ENCODE results near the gene MTRR. TPM values are rescaled to one million over a fixed set of nuclear protein-coding genes. Genes with fewer than 3 reads are reported as not detected.

The MTRR gene
- total RNA-seq (60.5 and 67.8 TPM in 2 replicates), polyA plus RNA-seq (25.5 and 41.0 TPM in 2 replicates), polyA minus RNA-seq (39.2 and 48.5 TPM in 2 replicates)
- 40.9 TPM for total RNA-seq (2013)

- Histone ChIP-seq H3K9me3 (ENCODE audit: control extremely low read depth in 1 of 3, control insufficient read depth in 2 of 3, insufficient read depth in 1 of 3, low read length in 2 of 3) (no peaks in the 10 kb centered on the region), H3K79me2 (ENCODE audit: control insufficient read depth, insufficient read depth, low read length) (peaks cover 56% of the 10 kb centered on the region), H3K9ac (ENCODE audit: low read length) (peak within 1 kb of the TSS; percentile 87), H3K4me1 (ENCODE audit: control insufficient read depth in 2 of 2, insufficient read depth in 2 of 2, low read length in 2 of 2) (peaks cover 23 to 24% of the 10 kb centered on the region in 2 donors), H4K20me1 (ENCODE audit: control insufficient read depth, insufficient read depth, low read length, poor library complexity, severe bottlenecking) (peaks cover 16% of the 10 kb centered on the region), H3K27ac (ENCODE audit: low read length in 2 of 2) (peak within 1 kb of the TSS; percentile 31 to 79), H3K4me3 (ENCODE audit: control extremely low read depth in 1 of 5, extremely low read depth in 1 of 5, insufficient read depth in 1 of 5, low read depth in 2 of 5, low read length in 4 of 5) (peak within 1 kb of the TSS; percentile 82 to 92 (median 87)), H3K36me3 (replicated peaks in 1 of 2; ENCODE audit: control extremely low read depth in 1 of 2, control insufficient read depth in 1 of 2, extremely low read depth in 1 of 2, insufficient read depth in 2 of 2, low read length in 1 of 2) (peaks cover 3 to 13% of the 10 kb centered on the region in 2 experiments), H3K27me3 (replicated peaks in 1 of 4; ENCODE audit: control extremely low read depth in 1 of 4, control insufficient read depth in 3 of 4, insufficient read depth in 4 of 4, low read length in 3 of 4) (no peaks in the 10 kb centered on the region), H2AFZ (ENCODE audit: insufficient read depth, low read depth, low read length, poor library complexity, severe bottlenecking) (peak within 1 kb of the TSS; percentile 93), H3K4me2 (replicated peaks; ENCODE audit: low read depth, low read length, poor library complexity, severe bottlenecking) (peak within 1 kb of the TSS; percentile 84)
- peaks cover 64% of the 10 kb centered on the region for H3K4me1 Mint-ChIP-seq
- H3K27me3 Mint-ChIP-seq: no peaks in the 10 kb centered on the region
- TF ChIP-seq CTCF (IDR thresholded peaks at IDR 0.05) (no peak), EZH2 (IDR thresholded peaks at IDR 0.05; ENCODE audit: borderline replicate concordance, insufficient read depth, low read depth, low read length, poor library complexity, severe bottlenecking) (no peak)
- peak; percentile 99 for ATAC-seq (ENCODE audit: low read depth)
- POLR2A ChIA-PET: interaction anchor here (1.0 to 1.3 kb wide), 2 partner anchors 19 to 589 kb away, joined by 3 read pairs; no protein-coding TSS in a partner anchor
- under 1% methylated on average over 83 of the region's 83 CpGs for WGBS (ENCODE audit: insufficient coverage)
- no peaks in the 10 kb centered on the region for H3K9me3 Mint-ChIP-seq (ENCODE audit: insufficient read depth)
- H3K27ac Mint-ChIP-seq: peak within 1 kb of the TSS; percentile 86
- intact Hi-C loops (cut with micrococcal nuclease): loop anchor here (1.0 to 5.0 kb wide), 4 partner anchors 19 to 1490 kb away; partner anchors contain the start of genes MED10, NSUN2, SRD5A1 and TENT4A
- CTCF ChIA-PET: interaction anchor here (1.8 kb wide), 1 partner anchor 18 kb away, joined by 9 read pairs; no protein-coding TSS in a partner anchor
- peak; percentile 92 for DNase-seq
- peak within 1 kb of the TSS; percentile 93 for H3K4me3 Mint-ChIP-seq
Measured at GRCh38 chr5:7868773-7869473, at the start of gene MTRR, which contains the start of gene FASTKD3. Gene MTRR (plus strand): TSS chr5:7869148. CDS start chr5:7870795, 1,647 bp downstream. Gene FASTKD3 (minus strand): TSS chr5:7869031. CDS start chr5:7868083, 948 bp downstream.

- no peak overlapping the region for H3K4me3 Mint-ChIP-seq
- intact Hi-C loops (cut with micrococcal nuclease): no loop called here
Measured at GRCh38 chr5:7822449-7822848, 46.5 kb upstream of the MTRR start.

More at GRCh38 chr5:7822449-7822848, 46.5 kb upstream of the MTRR start:
- no peaks in the 10 kb centered on the region for H3K9me3 ChIP-seq (ENCODE audit: control extremely low read depth in 1 of 3, control insufficient read depth in 2 of 3, insufficient read depth in 1 of 3, low read length in 2 of 3)
- H3K27me3 ChIP-seq (replicated peaks in 1 of 4; ENCODE audit: control extremely low read depth in 1 of 4, control insufficient read depth in 3 of 4, insufficient read depth in 4 of 4, low read length in 3 of 4): no peaks in the 10 kb centered on the region
- ChIA-PET POLR2A (no interaction called here), CTCF (no interaction called here)
- Mint-ChIP-seq H3K27me3 (peaks cover 14% of the 10 kb centered on the region), H3K9me3 (ENCODE audit: insufficient read depth) (no peaks in the 10 kb centered on the region), H3K4me1 (no peaks in the 10 kb centered on the region), H3K27ac (no peak overlapping the region)
- no peaks in the 10 kb centered on the region for H3K4me1 ChIP-seq (ENCODE audit: control insufficient read depth in 2 of 2, insufficient read depth in 2 of 2, low read length in 2 of 2)
- H2AFZ ChIP-seq (ENCODE audit: insufficient read depth, low read depth, low read length, poor library complexity, severe bottlenecking): no peak overlapping the region
- H3K4me2 ChIP-seq (replicated peaks; ENCODE audit: low read depth, low read length, poor library complexity, severe bottlenecking): no peak overlapping the region
- H3K79me2 ChIP-seq (ENCODE audit: control insufficient read depth, insufficient read depth, low read length): no peaks in the 10 kb centered on the region
- H3K27ac ChIP-seq (ENCODE audit: low read length in 2 of 2): no peak overlapping the region
- no peak for TF ChIP-seq CTCF (IDR thresholded peaks at IDR 0.05)
- TF ChIP-seq EZH2 (IDR thresholded peaks at IDR 0.05; ENCODE audit: borderline replicate concordance, insufficient read depth, low read depth, low read length, poor library complexity, severe bottlenecking): no peak
- no peak for DNase-seq
- H3K4me3 ChIP-seq (ENCODE audit: control extremely low read depth in 1 of 5, extremely low read depth in 1 of 5, insufficient read depth in 1 of 5, low read depth in 2 of 5, low read length in 4 of 5): no peak overlapping the region
- ATAC-seq (ENCODE audit: low read depth): no peak
- no CpG with 5 or more reads among the region's 3 CpGs for WGBS (ENCODE audit: insufficient coverage)
- no peaks in the 10 kb centered on the region for H4K20me1 ChIP-seq (ENCODE audit: control insufficient read depth, insufficient read depth, low read length, poor library complexity, severe bottlenecking)
- no peaks in the 10 kb centered on the region for H3K36me3 ChIP-seq (replicated peaks in 1 of 2; ENCODE audit: control extremely low read depth in 1 of 2, control insufficient read depth in 1 of 2, extremely low read depth in 1 of 2, insufficient read depth in 2 of 2, low read length in 1 of 2)
- H3K9ac ChIP-seq (ENCODE audit: low read length): no peak overlapping the region

Data from B cell (primary cell).